Natural killer cell (primary cell): Measurements from ENCODE around the gene RALGDS. TPM values are rescaled to one million over a fixed set of nuclear protein-coding genes. Genes with fewer than 3 reads are reported as not detected.

ENCODE experiments used
- ATAC-seq, 3 donors: fragments of 150-1000 bp in 2 of 3; fragments of 200-7000 bp in 1 of 3; cut with Tn5 transposase; 1 replicate in 1 of 3; 2 replicates in 2 of 3; pipeline ENCODE4 v1.10.0; 2021; ENCODE audit warnings: mild to moderate bottlenecking in 2 of 3, moderate library complexity in 2 of 3
- DNase-seq, 2 donors: peaks; one replicate each; pipeline versions ENCODE4 v3.0.0 to v3.0.0-alpha.2; 2013 to 2021; ENCODE audit warnings: mixed read lengths in 1 of 2
- H3K27ac ChIP-seq: one replicate; pipeline ENCODE4 v1.5.1; 2013; ENCODE audit warnings: mild to moderate bottlenecking, low read length
- H3K27me3 ChIP-seq: one replicate; pipeline ENCODE4 v1.6.1; 2013; ENCODE audit warnings: low read length; ENCODE audit not compliant: control insufficient read depth, insufficient read depth
- H3K36me3 ChIP-seq: one replicate; pipeline ENCODE4 v1.6.1; 2013; ENCODE audit warnings: low read length; ENCODE audit not compliant: control insufficient read depth, insufficient read depth
- H3K4me1 ChIP-seq: one replicate; pipeline ENCODE4 v1.6.1; 2013; ENCODE audit warnings: low read length; ENCODE audit not compliant: control insufficient read depth, insufficient read depth
- H3K4me3 ChIP-seq: one replicate; pipeline ENCODE4 v1.5.1; 2013; ENCODE audit warnings: low read length
- H3K9me3 ChIP-seq: one replicate; pipeline ENCODE4 v1.6.1; 2013; ENCODE audit warnings: low read length; ENCODE audit not compliant: control insufficient read depth, insufficient read depth
- H3K27ac Mint-ChIP-seq, 2 donors: one replicate each; pipeline ENCODE4 v1.8.0; 2022; ENCODE audit warnings: mild to moderate bottlenecking in 2 of 2, mixed read lengths in 2 of 2, moderate library complexity in 1 of 2
- H3K27me3 Mint-ChIP-seq, 2 donors: one replicate each; pipeline ENCODE4 v1.8.0; 2022; ENCODE audit warnings: low read depth in 2 of 2, mixed read lengths in 2 of 2
- H3K36me3 Mint-ChIP-seq: one replicate; pipeline ENCODE4 v1.8.0; 2022; ENCODE audit warnings: mixed read lengths
- H3K4me1 Mint-ChIP-seq, 2 donors: one replicate each; pipeline ENCODE4 v1.8.0; 2022; ENCODE audit warnings: mixed read lengths in 2 of 2
- H3K4me3 Mint-ChIP-seq: one replicate; pipeline ENCODE4 v1.8.0; 2022; ENCODE audit warnings: mild to moderate bottlenecking, moderate library complexity, mixed read lengths
- H3K9me3 Mint-ChIP-seq, 2 donors: one replicate each; pipeline ENCODE4 v1.8.0; 2022; ENCODE audit warnings: mixed read lengths in 2 of 2
- CTCF ChIP-seq: fragments of 200-600 bp; IDR thresholded peaks from one replicate; pipeline ENCODE4 v1.8.0; 2022; ENCODE audit warnings: antibody characterized with exemption
- WGBS: methylation state at CpG from one replicate; pipeline ENCODE4 v1.1.7; 2013; ENCODE audit warnings: missing lambda C conversion rate; ENCODE audit not compliant: insufficient coverage; 5-methylcytosine and 5-hydroxymethylcytosine counted together
- intact Hi-C: fragments of 100-400 bp; cut with micrococcal nuclease; formaldehyde crosslinking; loops from one replicate; pipeline ENCODE4 v1.14.2; 2022
- total RNA-seq, 4 donors: library from RNA; stranded (reverse); fragments of 120-200 nt in 1 of 4; gene quantifications; one replicate each; pipeline versions ENCODE4 v1.2.3 to v1.2.4, GENCODE V29; 2013 to 2022

RALGDS gene
- total RNA-seq, 3 donors from 2014 or later (not counting 1 experiment from before 2014, with no cell fraction given), result 206 to 250 (median 208) TPM

DNA sequence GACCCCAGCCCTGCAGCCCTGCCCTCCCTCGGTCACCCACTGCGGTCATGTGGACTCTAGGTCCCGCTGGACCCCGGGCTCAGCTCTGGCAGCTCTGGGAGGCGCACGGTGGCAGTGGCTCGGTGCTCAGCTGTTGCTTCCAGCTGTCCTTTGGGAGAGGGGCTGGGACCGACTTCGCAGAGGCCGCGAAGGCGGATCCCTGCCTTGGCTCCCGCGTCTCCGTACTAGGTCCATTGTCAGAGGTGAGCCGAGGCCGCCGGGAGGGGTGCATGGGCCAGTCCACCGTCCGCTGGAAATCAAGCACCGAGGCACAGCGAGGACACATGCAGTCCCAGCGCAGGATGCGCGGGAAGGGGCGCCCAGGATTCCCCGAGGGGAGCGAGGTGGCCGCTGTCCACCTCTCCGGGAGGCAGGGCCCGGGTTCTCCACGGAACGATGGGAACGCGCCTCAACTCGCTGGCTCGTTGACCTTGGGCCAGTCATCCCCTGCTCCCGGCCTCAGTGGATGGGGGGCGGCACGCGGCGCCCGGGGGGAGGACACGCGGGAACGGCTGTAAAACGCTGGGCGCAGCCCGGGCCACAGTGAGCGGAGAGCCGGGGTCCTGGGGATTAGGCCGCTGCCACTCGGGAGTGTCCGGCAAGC, 41.9 kb upstream of the RALGDS start:
- H3K9me3 Mint-ChIP-seq, result no peaks in the 10 kb centered on the region
- no peak overlapping the region for H3K27ac ChIP-seq
- peak overlapping the region; percentile 29 for H3K4me3 ChIP-seq
- no peak for TF ChIP-seq CTCF
- H3K9me3 ChIP-seq, result no peaks in the 10 kb centered on the region
- H3K4me3 Mint-ChIP-seq, result peak overlapping the region; percentile 55
- H3K4me1 ChIP-seq, result peaks cover 16% of the 10 kb centered on the region
- peaks cover 0 to 4% of the 10 kb centered on the region in 2 donors for H3K4me1 Mint-ChIP-seq
- no peak overlapping the region for H3K27ac Mint-ChIP-seq
- peaks cover 7 to 17% of the 10 kb centered on the region in 2 donors for H3K27me3 Mint-ChIP-seq
- DNase-seq, result no peak
- intact Hi-C loops, result no loop called here
- peaks cover 3% of the 10 kb centered on the region for H3K27me3 ChIP-seq
- WGBS, result 63% methylated on average over 54 of the region's 54 CpGs
- no peak for ATAC-seq
- no peaks in the 10 kb centered on the region for H3K36me3 Mint-ChIP-seq
- no peaks in the 10 kb centered on the region for H3K36me3 ChIP-seq

- Histone ChIP-seq H3K27me3 (peaks cover 3% of the 10 kb centered on the region), H3K4me1 (peaks cover 16% of the 10 kb centered on the region), H3K4me3 (no peak overlapping the region), H3K9me3 (no peaks in the 10 kb centered on the region), H3K36me3 (no peaks in the 10 kb centered on the region), H3K27ac (no peak overlapping the region)
- no peak overlapping the region for H3K27ac Mint-ChIP-seq
- WGBS, result 88% methylated on average over 4 of the region's 4 CpGs
- TF ChIP-seq CTCF, result no peak
- H3K4me1 Mint-ChIP-seq, result peaks cover 0 to 4% of the 10 kb centered on the region in 2 donors
- no peak for ATAC-seq
- H3K9me3 Mint-ChIP-seq, result no peaks in the 10 kb centered on the region
- no peak for DNase-seq
- H3K36me3 Mint-ChIP-seq, result no peaks in the 10 kb centered on the region
- peak overlapping the region; percentile 28 for H3K4me3 Mint-ChIP-seq
- H3K27me3 Mint-ChIP-seq, result peaks cover 7 to 22% of the 10 kb centered on the region in 2 donors
- intact Hi-C loops, result no loop called here
Measured at GRCh38 chr9:133161547-133161950, 40.5 kb upstream of the RALGDS start.

GRCh38 chr9:133160742-133161546, 39.9 kb upstream of the RALGDS start:
- 70% methylated on average over 8 of the region's 9 CpGs for WGBS
- peak overlapping the region; percentile 28 for H3K4me3 Mint-ChIP-seq
- peak; percentile 66 to 93 (median 83) for ATAC-seq

More at GRCh38 chr9:133160742-133161546, 39.9 kb upstream of the RALGDS start:
- Histone ChIP-seq H3K4me3 (no peak overlapping the region), H3K9me3 (no peaks in the 10 kb centered on the region), H3K27me3 (peaks cover 3% of the 10 kb centered on the region), H3K36me3 (no peaks in the 10 kb centered on the region), H3K27ac (no peak overlapping the region), H3K4me1 (peaks cover 16% of the 10 kb centered on the region)
- no peaks in the 10 kb centered on the region for H3K9me3 Mint-ChIP-seq
- H3K27me3 Mint-ChIP-seq, result peaks cover 7 to 22% of the 10 kb centered on the region in 2 donors
- H3K36me3 Mint-ChIP-seq, result no peaks in the 10 kb centered on the region
- peak; percentile 86 for TF ChIP-seq CTCF
- intact Hi-C loops, result no loop called here
- H3K4me1 Mint-ChIP-seq, result peaks cover 0 to 4% of the 10 kb centered on the region in 2 donors
- DNase-seq, result peak in 1 of 2 donors; percentile 73
- no peak overlapping the region for H3K27ac Mint-ChIP-seq
